GM12892 (cell line): ENCODE measurements around the gene MFSD6L. TPM values are rescaled to one million over a fixed set of nuclear protein-coding genes. Genes with fewer than 3 reads are reported as not detected.

ENCODE experiments used
- DNase-seq: peaks from one replicate; pipeline ENCODE4 v3.0.0; 2011; ENCODE audit not compliant: insufficient read length
- FAIRE-seq: peaks from 2 replicates; lab custom pipeline; 2011; peaks lifted over from hg19 to GRCh38; lab: Jason Lieb, UNC
- POLR2A ChIP-seq: IDR thresholded peaks from 2 replicates; pipeline ENCODE4 v1.6.1; 2011; ENCODE audit warnings: low read depth, low read length, control low read depth
- POLR2AphosphoS5 ChIP-seq: IDR thresholded peaks from 2 replicates; pipeline ENCODE4 v1.6.1; 2011; ENCODE audit warnings: low read depth, low read length, control low read depth
- TAF1 ChIP-seq: IDR thresholded peaks from 2 replicates; pipeline ENCODE4 v1.6.1; 2011; ENCODE audit warnings: low read depth, mild to moderate bottlenecking, control low read depth, low read length, borderline replicate concordance
- polyA plus RNA-seq: library from polyadenylated mRNA; unstranded; fragments of >200 nt; gene quantifications from one replicate; pipeline ENCODE4 v1.2.1, GENCODE V29; 2012; ENCODE audit warnings: missing spikeins, inconsistent platforms; ENCODE audit not compliant: missing spikeins

Gene MFSD6L, protein sequence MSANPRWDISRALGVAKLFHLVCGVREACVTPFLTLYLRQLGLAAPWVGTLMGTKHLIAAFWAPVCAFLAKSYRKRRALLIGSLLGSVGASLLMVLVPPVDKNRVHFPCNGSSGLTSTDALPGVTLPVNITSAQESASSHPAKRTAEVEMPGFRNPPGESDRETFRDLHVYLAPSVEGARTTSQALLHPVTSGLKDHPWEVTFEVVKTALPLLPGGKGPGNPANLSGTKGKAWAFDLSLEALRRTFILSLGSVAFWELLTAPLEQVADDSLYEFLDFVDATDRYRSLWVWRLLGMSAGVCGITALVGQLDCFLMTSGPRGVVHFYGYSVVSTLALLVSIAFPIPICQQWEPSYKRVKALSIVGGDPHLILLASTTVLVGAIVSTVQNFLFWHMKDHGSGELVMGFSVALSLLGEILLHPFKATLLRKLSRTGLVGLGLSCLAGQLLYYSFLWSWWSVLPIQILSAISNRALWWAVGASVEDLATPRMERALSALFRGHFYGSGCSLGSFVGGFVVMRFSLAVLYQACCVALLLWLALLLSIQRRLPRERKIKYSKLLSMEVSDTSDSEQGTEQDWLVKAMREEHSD
- polyA plus RNA-seq: 2.0 TPM

DNA sequence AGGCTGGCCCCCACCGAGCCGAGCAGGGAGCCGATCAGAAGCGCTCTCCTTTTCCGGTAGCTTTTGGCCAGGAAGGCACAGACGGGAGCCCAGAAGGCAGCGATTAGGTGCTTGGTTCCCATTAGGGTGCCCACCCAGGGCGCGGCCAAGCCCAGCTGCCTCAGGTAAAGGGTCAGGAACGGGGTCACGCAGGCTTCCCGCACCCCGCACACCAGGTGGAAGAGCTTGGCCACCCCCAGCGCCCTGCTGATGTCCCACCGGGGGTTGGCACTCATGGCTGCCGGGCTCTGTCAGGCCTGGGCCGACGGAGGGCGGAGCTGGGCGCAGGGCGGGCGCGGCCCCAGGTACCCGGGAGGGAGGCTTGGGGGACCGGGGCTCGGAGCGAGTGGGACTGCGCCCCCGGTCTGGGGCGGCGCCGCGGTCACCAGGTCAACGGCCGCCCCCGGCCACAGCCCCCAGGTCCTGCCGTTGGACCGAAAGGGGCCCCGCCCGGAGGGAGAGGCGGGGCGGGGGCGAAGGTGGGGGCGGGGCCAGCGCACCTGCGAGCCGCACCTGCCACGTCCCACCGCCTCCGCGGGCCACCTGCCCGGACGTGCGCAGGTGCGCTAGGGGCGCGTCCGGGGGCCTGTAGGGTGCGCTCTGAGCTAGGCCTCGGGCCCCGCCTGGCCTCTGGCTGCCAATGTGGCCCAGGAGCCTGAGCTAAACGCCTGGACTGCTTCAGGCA lies at the start of gene MFSD6L:
Gene MFSD6L, minus strand, starts transcription at position 520 of the 724 bp plus-strand sequence. Its CDS starts 245 bp downstream, at position 275.
- TF ChIP-seq POLR2AphosphoS5: no peak; the same call in 1 of the 2 replicates
- no peak for DNase-seq
- FAIRE-seq: no peak

DNA sequence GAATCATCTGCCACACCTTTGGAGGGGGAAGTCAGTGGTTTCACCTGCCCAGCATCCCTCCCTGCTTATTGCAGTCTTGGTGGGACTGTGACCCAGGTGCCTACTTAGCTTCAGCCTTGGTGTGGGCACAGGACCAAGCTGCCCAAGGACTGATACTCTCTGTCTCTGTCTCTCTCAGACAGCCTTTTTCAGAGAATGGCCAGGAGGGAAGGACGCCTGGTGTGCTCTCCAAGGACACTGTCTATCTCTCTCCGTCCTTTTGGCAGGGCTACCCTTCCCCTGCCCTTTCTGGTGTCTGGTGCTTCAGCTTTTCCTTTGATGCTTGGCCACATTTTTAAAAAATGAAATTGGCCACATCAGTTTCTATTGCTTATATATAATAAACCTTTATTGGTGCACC lies 48.7 kb upstream of the MFSD6L start:
- DNase-seq (no peak), FAIRE-seq (peak; percentile 17)
- TF ChIP-seq POLR2AphosphoS5 (no peak), TAF1 (no peak), POLR2A (no peak)

DNA sequence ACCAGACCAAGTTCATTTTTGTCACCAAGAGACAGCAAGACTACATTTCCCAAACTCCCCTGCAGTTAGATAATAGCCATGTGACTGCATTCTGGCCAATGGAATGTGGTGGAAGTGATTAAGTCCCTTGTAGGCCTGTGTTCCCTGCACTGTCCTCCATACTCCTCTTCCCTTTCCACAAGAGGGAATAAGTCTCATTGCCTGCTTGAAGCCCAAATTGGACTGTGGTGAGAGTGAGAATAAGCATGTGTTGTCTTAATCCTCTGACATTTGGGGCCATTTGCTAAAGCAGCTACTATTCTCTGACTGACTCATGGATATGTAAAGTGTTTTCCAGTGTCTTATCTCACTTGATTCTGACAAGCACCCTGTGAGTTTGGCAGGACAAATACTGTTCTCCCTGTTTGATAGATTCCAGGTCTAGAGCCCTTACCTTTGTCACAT lies 47.6 kb upstream of the MFSD6L start:
- DNase-seq (no peak), FAIRE-seq (peak; percentile 78)
- TF ChIP-seq POLR2AphosphoS5: peak; percentile 43; the same call in 1 of the 2 replicates
- no peak for TF ChIP-seq TAF1

DNA sequence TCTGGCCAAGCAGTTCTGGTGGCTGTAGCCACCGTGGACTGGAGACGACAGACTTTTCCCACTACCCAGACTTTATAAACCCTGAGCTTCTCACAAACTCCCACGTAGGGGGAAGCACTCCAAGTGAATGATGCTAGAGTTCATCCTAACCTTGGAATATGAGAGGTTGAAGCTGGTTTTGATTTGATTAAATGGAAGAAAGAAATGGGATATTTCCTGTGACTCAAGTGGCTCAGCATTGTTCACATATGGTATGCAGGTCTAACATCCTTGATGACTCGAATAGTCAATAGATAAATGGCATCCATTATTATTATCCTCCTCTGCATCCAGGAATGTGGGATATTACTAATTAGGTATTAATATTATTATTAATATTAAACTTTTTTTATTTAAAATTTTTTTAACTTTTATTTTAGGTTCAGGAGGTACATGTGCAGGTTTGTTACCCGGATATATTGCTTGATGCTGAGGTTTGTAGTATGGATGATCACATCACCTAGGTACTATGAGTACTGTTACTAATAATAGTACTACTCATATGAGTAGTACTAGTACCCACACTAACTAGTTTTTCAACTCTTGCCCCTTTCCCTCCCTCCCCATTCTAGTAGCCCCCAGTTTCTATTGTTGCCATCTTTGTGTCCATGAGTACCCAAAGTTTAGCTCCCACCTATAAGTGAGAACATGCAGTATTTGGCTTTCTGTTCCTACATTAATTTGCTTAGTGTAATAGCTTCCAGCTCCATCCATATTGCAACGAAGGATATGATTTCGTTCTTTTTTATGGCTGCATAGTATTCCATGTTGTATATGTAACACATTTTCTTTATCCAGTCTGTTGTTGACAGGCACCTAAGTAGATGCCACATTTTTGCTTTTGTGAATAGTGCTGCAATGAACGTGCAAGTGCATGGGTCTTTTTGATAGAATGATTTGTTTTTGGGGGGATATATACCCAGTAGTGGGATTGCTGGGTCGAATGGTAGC lies 45.4 kb upstream of the MFSD6L start:
- DNase-seq (no peak), FAIRE-seq (peak; percentile 77)
- TF ChIP-seq TAF1: no peak
- no peak for TF ChIP-seq POLR2A
- no peak for TF ChIP-seq POLR2AphosphoS5

DNA sequence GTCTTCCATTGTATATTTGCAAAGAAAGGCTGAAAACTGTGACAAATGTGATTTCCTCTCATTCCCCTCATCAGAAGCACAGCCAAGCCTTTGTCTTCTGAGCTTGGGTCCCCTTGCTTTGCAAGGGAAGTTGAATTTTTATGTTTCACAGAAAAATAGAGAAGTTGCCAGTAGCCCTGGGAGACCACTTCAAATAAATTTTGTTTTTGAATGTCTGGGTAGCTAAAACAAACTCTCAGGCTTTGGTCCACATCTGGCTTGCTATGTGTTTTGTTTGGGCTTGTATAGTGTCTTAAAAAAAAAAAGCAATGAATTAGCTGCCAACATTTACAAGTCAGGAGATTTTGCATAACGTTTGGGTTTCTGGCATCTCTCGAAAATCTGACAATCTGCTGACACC lies 44.2 kb upstream of the MFSD6L start:
- TF ChIP-seq TAF1 (no peak), POLR2A (no peak; the same call in 1 of the 2 replicates), POLR2AphosphoS5 (no peak)
- DNase-seq: no peak

DNA sequence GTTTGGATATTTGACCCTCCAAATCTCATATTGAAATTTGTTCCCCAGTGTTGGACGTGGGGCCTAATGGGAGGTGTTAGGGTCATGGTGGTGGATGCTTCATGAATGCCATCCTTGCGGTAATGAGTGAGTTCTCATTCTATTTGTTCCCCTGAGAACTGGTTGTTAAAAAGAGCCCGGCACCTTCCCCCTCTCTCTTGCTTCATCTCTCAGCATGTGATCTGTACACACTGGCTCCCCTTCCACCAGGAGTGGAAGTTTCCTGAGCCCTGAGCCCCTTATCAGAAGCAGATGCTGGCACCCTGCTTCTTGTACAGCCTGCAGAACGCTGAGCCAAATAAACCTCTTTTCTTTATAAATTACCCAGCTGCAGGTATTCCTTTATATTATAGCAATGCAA lies 42.7 kb upstream of the MFSD6L start:
- FAIRE-seq: no peak
- DNase-seq: no peak
- no peak for TF ChIP-seq POLR2A

More for the DNA sequence above, 44.2 kb upstream of the MFSD6L start:
- FAIRE-seq: no peak

DNA sequence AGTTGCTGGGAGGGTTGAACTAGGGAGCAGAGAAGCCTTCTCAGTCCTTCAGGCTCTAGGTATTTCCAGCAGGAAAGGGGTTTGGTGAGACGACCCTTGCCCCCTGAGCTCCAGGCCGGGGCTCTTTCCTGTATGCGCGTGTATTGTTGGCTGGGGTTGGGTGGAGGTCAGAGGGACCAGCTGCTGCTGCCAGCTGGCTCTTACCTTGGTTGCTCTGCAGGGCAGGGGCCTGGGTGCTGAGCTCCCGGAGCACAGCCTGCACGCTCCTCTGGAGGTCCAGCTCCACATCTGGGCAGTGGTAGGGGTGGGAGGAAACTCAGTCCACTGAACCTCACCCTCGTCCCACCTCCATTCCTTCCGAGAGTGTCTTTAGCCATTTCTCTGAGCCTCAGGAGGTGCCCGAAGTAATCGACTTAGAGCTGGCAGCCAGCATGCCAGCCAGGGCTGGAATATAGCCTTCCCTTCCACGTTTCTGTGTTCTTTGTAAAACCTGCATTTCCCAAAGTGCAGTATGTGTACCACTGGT lies 40.3 kb upstream of the MFSD6L start:
- FAIRE-seq (no peak), DNase-seq (no peak)
- TF ChIP-seq POLR2AphosphoS5: no peak

DNA sequence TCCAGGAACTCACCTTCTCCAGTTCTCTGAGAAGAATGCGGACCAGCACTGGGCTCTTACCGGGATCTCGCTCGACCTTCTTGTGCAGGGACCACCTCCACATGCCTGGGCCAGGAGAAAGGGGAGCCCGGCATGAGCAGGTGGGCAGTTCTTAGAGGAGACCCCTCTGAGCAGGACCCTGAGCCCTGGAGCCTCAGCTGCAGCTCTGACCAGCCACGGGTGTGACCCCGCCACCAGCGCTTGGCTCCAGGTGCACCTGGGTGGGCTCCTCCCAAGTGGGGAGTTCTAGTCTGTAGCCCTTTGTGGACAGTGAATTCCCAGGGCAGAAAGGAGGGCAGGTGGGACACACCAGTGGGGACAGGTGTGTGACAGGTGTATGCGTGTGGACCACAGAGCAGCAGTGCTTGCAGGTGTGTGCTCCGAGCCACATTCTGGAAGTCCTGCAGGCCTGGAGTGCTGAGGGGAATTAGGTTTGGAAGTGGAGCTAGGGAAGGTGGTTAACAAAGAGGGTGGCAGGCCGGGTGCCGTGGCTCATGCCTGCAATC lies 39.5 kb upstream of the MFSD6L start:
- peak; percentile 8; the same call in 1 of the 2 replicates for TF ChIP-seq POLR2A
- TF ChIP-seq POLR2AphosphoS5: no peak
- no peak for FAIRE-seq
- DNase-seq: no peak

DNA sequence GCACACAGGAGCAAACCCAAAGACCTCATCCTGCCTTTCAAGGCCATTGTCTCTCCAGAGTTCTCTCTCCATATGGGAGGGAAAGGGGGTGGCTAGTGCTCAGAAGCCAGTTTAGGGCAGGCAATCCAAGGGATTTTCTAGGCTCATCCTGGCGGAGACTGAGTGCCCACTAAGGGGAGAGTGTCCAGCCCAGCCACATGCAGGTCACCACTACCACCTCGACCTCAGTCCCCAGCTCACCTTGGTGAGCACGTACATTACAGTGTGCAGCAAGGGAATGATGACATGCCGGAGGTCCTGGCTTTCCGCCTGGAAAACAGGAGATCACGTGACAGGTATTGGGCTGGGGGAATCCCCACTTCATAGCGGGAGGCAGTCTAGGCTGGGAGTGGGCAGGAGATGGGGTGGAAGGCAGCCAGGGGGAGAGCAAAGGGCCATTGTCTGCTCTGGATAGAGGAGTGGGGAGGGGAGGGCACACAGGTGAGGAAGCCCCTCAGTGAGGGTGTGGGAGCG lies 38.5 kb upstream of the MFSD6L start:
- DNase-seq (no peak), FAIRE-seq (peak; percentile 27)
- no peak for TF ChIP-seq POLR2A
- no peak; the same call in 1 of the 2 replicates for TF ChIP-seq POLR2AphosphoS5
- TF ChIP-seq TAF1: no peak

DNA sequence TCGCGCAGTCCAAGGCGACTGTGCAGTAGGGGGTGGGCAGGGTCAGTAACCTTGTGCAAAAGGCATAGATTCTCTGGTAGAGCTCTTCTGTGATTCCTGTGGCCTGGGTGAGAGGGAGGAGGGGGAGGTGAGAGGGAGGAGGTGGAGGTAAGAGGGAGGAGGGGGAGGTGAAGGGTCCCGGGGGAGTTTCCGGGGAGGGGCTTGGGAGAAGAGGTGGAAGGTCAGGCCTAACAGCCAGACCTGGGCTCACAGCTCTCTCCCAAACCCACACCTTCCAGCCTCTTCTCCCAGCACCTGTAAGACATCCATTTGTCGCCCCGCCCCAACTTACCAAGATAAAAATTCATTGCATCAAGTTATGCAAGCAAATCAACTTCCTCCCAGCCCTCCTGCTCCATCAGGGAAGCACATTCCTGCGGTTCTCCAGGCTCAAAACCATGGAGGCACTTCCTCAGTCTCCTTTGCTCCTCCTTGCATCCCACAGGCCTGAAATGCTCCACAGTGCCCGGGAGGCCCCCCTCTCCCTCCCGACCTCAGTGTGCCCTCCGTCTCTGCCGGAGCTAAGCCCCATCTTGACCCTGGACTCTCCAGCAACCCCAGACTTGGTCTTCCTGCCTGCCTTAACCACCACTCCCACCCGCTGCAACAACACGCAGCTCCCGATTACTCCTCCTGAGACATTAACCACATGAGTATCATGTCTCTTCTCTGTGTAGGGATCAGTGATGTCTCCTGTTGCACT lies 37.8 kb upstream of the MFSD6L start:
- DNase-seq (no peak), FAIRE-seq (no peak)
- TF ChIP-seq POLR2A: peak; percentile 37; the same call in 1 of the 2 replicates
- TF ChIP-seq TAF1: no peak
- TF ChIP-seq POLR2AphosphoS5: no peak; the same call in 1 of the 2 replicates
